SKM-1 treated with dmso at 0.1 percent for 144 hours (cell line): ENCODE results near the gene TRMT112.
A peak's percentile ranks its signal among the peaks of the same experiment; 100 is the strongest.
"Not testable (repeated sequence)": the region's sequence is repeated elsewhere in the genome, so short reads cannot be mapped to it uniquely, and the experiment has no call there.

Source experiments
- DNase-seq: peaks from one replicate; lab custom pipeline; 2025; ENCODE audit not compliant: unreplicated experiment; lab: John Stamatoyannopoulos, UW

TRMT112 gene

DNA sequence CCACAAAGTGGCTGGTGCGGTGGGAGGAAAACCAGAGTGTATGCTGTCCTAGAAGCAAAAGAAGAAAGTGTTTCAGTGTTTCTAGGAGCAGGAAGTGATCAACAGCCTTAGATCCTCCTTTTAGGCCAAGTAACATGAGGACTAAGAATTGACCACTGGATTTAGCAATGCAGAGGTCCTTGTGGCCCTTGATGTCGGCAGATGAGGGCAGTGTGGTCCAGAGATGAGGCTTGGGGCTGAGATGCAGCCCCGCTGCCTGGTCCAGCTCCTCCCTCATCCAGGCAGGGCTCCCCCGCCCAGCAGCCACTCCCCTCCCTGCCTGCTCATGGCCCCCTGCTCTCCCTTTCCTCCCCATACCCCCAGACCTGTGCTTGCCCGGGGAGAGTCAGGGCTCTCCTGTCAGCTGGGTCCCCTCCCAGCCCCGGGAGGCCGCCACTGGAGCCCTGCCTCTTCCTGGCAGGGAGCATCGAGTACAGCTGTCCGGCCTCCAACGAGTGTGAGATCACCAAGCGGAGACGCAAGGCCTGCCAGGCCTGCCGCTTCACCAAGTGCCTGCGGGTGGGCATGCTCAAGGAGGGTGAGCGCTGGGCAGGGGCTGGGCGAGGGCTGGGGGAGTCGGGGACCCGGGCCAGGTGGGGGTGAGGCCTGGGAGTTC, 3.7 kb downstream of the TRMT112 start:
- DNase-seq: no peak

DNA sequence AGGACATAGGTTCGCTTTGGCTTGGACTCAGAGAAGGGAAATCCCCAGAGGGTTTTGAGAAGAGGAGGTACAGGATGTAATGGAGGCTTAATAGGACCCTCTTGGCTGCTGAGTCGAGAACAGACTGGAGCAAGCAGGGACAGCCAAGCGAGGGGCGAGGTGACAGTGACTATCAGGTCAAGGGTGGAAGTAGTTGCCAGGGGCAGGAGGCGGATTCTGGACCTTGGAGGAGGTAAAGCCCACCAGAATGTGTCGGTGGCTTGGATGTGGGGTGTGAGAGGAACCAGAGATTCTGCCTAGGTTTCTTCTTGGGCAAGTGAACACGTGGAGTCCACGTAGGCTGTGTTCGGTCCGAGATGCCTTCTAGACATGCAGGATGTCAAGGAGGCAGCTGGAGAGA, 4.4 kb downstream of the TRMT112 start:
- DNase-seq: no peak

DNA sequence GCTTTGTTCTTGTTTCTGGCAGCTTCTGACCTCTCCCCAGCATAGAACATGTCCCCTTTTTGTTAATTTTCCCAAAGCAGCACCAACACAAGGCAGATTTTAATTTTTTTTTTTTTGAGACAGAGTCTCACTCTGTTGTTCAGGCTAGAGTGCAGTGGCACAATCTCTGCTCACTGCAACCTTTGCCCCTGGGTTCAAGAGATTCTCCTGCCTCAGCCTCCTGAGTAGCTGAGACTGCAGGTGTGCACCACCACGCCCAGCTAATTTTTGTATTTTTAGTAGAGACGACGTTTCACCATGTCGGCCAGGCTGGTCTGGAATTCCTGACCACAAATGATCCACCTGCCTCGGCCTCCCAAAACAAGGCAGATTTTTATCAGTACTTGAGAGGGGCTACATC, 9.6 kb downstream of the TRMT112 start:
- DNase-seq: not testable (repeated sequence)

DNA sequence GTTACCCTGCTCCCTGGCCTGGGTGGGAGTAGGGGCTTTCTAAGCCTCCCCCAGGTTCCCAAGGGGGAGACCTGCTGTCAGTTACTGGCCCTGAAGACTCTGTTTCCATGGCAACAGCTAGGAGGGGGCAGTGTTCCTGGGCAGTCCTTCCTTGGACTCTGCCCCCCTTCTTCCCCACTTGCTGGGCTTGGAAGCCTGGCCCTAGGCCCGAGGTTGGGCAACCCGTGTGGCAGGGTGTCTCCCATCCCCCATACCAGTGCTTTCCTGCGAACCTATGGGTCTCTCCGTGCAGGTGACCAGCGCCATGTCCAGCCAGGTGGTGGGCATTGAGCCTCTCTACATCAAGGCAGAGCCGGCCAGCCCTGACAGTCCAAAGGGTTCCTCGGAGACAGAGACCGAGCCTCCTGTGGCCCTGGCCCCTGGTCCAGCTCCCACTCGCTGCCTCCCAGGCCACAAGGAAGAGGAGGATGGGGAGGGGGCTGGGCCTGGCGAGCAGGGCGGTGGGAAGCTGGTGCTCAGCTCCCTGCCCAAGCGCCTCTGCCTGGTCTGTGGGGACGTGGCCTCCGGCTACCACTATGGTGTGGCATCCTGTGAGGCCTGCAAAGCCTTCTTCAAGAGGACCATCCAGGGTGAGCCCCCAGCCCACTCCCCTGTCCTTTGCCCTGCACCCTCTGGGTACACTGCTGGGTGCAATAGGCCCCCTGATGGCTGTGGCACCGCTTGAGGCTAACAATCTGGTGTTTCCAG, 10.3 kb downstream of the TRMT112 start:
- DNase-seq: no peak

DNA sequence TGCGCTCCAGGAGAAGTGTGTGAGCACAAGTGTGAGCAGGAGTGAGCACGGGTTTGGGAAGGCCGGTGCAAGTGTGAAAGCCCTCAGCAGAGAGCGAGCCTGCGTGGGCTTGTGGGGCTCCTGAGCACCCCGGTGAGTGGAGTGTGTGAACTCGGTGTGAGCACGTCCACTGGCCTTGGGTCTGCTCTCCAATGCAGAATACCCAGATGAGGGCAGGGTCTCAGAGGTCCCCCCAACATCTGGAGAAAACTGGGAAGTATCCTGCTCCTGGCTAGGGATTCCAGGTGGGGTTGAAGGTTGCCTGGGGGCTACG, 10.8 kb downstream of the TRMT112 start:
- no peak for DNase-seq

DNA sequence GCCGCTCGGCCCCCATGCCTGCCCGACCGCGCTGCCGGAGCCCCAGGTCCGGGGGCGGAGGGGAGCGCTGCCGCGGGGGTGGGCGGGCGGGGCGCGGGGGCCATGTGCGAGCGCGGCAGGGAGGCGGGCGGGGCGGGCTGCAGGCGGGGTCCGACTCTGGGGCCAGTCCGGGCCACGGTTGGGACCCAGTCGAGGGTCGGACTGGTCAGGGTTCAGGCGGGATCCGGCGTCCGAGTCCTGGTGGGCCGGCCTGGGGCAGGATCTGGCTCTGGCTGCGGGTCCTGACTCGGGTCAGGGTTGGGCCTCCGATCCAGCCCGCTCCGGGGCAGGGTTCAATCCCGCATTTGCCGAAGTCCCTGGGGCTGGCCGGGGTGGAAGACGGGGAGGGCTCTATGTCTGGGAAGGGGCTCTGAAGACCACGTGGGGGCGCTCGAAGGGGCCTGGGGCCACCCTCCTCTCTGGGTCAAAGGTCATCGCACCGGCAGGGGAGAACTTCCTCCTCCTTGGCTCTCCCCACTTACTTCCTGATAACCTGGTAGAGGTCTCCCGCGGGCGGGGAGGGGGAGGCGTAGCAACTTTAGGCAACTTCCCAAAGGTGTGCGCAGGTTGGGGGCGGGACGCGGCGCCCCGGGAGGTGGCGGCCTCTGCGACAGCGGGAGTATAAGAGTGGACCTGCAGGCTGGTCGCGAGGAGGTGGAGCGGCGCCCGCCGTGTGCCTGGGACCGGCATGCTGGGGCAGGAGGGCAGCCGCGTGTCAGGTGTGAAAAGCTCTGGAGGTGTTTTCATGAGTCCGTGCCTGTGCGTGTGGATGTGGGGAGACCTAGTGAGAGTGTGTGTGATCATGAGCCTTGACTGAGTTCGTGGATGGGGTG, 11.4 kb downstream of the TRMT112 start:
- DNase-seq: peak; percentile 82

DNA sequence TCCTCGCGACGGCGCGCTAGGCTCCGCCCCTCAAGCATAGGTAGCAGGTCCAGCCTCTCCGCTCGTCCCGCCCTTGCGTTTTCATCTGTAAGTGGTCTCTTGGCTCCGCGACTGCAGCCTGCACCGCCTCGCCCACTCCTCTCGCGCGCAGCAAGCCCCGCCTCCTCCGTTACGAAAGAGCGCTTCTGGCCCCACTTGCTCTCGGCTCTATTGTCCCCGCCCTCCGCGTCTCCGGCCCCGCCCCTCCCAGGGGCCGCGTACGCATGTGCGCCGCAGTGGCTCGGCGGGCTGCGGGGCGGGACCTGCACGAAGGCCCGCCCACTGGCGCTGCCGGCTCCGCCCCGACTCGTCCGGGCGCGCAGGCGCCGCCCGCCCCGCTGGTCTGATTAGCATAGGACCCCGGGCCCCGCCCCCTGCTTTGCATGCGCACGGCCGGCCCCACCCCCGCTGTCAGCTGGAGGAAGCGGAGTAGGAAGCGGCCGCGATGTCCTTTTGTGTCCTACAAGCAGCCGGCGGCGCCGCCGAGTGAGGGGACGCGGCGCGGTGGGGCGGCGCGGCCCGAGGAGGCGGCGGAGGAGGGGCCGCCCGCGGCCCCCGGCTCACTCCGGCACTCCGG, 12.2 kb downstream of the TRMT112 start, which contains the start of gene ESRRA:
TSS of gene ESRRA (plus strand) at position 450 of the 616 bp plus-strand sequence. CDS start 1,656 bp downstream, outside the sequence.
- DNase-seq: peak; percentile 100

DNA sequence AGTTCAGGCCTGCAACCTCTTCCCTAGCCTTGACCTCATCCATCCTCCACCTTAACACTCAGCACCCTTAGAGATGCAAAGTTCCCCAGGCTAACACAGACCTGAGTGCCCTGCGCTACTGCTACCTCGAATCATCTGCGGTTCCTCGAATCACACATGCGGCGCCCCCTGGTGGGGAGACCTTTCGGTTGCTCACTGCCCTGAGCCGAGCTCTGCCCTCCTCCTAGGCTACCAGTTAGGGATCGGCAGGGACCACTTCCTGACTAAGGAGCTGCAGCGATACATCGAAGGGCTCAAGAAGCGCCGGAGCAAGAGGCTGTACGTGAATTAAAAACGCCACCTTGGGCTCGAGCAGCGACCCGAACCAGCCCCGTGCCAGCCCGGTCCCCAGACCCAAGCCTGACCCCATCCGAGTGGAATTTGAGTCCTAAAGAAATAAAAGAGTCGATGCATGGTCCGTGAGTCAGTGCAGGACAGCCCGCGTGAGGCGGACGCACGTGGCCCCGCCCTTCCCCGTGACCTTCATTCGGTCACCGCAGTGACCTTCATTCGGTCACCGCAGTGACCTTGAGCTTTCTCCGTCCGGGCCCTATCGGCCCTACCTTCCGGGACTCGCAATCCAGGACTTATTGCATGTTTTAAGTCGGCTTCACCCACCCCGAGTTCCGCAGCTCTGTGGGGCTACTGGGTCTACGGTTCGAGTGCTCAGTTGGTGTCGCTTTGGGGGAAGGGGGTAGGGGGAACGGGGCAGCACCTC, 12.9 kb downstream of the TRMT112 start:
- peak; percentile 89 for DNase-seq

DNA sequence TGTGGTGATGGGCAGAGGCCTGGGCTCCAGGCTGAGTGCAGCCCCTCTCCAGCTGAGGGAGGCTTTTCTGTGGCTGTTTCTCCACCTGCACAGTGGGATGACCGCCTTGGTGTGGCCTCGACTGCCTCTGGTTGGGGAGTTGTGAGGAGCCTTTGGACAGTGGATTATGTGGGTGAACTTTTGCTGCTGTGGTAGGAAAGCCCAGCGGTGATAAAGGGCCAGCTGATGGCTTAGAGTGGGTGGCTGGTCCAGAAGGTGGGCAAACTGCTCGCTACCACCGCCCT, 13.4 kb downstream of the TRMT112 start:
- DNase-seq: no peak

DNA sequence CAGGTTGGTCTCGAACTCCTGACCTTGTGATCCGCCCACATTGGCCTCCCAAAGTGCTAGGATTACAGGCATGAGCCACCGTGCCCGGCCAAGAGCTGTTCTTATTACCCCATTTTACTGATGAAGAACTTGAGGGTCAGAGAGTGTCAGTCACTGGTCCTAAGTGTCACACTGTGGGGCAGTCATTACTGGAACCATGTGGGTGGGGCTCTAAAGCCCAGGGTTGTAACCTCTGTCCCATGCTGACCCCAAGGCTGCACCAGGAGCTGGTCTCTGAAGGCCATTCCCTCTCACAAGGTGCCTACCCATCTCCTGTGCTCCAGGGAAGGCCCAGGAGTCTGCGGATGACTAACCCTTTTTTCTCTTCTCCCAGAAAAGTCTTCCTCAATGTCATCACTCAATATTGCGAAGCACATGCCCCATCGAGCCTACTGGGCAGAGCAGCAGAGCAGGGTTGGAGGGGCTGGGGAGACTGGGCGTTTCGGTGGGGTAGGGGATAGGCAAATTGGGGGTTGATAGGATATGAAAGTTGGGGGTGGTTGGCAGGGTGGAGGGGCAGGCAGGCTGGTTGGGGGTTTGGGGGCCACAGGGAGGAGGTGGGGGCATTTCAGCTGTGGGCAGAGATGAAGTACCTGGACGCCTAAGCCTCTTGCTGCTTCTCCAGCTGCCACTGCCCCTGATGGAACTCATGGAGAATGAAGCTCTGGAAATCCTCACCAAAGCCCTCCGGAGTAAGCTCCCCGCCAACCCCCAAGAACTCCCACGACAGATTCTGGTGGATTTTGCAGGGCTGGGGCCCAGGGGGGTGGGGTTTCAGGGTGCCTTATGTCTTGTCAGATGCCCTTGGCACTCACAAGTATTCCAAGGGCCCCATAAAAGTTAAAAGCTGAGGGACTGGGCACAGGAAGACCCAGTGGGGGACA, 14.0 kb downstream of the TRMT112 start:
- no peak for DNase-seq

DNA sequence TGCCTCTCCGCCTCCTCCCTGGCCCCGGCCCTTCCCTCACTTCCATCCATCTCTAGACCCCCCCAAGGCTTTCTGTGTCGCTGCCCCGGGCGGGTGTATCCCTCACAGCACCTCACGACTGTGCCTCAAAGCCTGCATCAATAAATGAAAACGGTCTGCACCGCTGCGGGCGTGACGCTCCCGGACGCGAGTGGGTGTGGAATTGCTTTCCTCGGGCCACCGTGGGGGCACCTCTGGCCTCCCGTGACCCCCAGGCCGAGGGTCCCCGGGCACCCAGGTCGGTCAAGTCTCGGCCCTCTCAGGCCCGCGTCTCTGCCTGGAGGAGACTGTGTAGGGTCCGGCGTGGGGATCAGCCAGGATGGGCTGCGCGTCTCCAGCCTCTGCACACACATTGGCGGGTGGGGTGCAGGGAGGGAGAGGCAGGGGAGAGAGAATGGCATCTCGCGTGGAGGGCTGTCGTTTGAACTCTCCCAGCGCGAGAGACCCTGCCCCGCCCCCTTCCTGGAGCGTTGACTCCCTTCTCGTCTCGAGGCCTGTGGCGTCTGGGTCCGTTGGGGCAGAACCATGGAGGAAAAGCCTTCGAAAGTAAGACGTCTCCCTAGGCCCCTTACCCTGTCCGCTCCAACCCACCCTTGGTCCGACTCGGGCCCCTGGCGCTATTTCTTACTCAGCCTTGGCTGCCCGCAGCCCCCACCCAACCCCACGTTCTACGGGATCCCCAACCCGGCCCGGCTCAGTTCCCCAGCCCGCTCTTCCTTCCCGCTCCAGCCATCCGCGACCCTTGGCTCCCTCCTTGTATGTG, 17.3 kb downstream of the TRMT112 start, which contains the start of gene CATSPERZ:
TSS of gene CATSPERZ (plus strand) at position 512 of the 802 bp plus-strand sequence. CDS start at position 565, 53 bp downstream.
- no peak for DNase-seq

DNA sequence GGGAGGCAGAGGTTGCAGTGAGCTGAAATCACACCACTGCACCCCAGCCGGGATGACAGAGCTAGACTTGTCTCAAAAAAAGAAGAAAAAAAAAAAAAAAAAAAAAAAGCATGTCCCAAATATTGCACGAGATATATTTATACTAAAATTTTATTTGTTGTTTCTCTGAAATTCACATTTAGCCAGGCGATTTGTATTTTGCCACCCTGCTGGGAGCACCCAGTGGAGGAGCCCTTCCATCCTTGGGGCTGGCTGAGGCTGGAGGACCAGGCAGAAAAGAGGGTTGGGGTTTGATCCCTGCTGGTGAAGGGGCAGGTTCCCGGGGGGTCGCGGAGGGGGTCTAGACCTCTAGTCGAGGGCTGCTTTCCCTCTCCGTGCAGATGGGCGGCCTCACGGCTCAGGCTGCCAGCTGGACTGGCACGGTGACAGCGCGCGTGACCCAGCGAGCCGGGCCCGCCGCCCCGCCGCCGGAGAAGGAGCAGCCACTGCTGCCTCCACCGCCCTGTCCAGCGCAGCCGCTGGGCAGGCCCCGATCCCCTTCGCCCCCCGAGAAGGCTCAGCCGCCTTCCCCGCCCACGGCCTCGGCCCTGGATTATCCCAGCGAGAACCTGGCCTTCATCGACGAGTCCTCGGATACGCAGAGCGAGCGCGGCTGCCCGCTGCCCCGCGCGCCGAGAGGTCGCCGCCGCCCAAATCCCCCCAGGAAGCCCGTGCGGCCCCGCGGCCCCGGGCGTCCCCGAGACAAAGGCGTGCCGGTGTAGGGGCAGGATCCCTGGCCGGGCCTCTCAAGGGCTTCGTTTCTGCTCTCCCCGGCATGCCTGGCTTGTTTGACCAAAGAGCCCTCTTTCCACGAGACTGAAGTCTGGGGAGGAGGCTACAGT, 18.2 kb downstream of the TRMT112 start:
- no peak for DNase-seq

DNA sequence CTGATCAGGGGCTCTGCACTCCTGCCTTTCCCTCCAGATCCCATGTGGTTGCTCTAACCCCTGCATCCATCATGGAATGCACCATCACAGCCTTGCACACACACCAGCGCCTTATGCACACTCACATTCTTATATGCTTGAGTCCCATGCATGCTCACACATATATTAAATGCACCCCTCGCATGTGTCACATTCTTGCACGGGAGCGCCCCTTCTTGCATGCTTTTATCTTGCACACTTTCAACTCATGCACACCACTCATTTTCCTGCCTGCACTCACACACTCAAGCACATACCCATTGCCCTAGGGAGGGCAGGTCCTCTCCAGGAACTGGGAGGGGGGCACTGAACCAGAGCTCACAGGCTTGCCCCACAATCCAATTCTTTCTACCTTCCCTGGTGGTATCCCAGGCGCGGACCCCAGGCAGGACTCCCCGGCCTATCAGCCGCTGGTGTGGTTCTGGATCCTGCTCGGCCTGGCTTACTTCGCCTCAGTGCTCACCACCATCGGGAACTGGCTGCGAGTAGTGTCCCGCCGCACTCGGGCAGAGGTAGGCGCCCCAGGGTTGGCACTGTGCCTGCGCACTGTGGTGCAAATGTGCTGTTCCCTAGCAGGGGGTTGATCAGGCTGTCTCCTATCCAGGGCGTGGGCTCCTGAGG, 19.5 kb downstream of the TRMT112 start:
- DNase-seq: no peak

DNA sequence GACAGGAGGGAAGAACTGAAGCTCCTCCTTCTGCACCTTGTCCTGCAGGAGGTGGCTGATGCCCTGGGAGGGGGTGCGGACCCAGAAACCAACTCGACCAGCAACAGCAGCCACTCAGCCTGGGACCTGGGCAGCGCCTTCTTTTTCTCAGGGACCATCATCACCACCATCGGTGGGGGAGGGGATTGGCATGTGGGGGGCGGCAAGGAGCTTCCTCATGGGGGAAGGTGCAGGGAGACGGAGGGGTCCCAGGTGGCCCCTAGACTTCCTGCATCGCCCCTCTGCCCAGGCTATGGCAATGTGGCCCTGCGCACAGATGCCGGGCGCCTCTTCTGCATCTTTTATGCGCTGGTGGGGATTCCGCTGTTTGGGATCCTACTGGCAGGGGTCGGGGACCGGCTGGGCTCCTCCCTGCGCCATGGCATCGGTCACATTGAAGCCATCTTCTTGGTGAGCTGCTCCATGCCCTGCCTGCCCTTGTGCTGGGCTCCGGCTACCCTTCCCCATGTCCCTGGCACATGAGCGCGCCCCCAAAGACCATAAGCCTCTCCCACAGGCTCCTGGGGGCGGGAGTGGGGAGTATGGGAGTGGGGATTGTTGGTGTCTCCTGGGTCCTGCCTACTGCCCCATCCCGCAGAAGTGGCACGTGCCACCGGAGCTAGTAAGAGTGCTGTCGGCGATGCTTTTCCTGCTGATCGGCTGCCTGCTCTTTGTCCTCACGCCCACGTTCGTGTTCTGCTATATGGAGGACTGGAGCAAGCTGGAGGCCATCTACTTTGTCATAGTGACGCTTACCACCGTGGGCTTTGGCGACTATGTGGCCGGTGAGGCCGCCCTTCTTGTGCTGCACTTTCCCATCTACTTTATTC, 20.3 kb downstream of the TRMT112 start:
- DNase-seq: no peak

DNA sequence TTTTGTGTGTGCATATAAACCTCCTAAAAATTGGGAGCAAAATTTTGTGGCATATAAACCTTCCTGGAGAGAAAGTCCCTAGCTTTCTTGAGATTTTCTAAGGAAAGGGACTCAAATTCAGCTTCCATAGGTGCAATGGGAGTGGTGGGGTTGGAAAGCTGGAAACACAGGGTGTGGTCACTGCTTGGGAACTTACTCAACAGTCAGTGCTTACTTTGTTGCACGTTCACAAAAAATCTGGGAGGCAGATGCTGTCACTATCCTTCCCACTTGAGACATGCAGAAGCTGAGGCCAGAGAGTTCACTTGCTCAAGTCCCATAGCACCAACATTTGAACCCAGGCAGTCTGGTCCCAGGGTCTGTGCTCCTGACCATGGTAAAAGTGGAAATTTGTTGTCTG, 21.1 kb downstream of the TRMT112 start:
- DNase-seq: no peak

DNA sequence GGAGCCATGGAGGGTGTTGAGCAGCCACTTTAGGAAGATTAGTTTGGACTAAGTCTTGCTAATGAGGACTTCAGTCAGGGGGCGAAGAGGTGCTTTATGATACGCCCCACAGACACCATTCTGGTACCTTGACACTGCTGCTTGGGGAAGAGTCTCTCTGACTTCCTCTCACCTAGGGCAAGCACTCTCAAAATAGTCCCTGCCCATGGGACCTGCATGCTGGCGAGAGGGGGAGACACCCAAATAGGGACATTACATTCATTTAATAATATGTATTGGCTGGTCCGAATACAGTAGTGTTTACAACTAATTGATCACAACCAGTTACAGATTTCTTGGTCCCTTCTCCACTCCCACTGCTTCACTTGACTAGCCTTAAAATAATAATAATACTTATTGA, 21.6 kb downstream of the TRMT112 start:
- DNase-seq: no peak
